Posterior cingulate gyrus (tissue), 11 donors: ENCODE data around the gene REM2.
"Not testable (repeated sequence)": the region's sequence is repeated elsewhere in the genome, so short reads cannot be mapped to it uniquely, and the experiment has no call there.

Experiments used
- DNase-seq, 10 donors: peaks; one replicate each; pipeline versions ENCODE4 v3.0.0 to v3.0.0-alpha.2; 2020 to 2021; ENCODE audit warnings: mixed read lengths in 3 of 10
- intact Hi-C: fragments of 100-400 bp; cut with DNase I; formaldehyde crosslinking; loops from one replicate; pipeline ENCODE4 v1.15.1; 2023

REM2 gene

GRCh38 chr14:22888662-22889061, 5.6 kb downstream of the REM2 start:
- intact Hi-C loops, result no loop called here
- DNase-seq, result peak in 2 of 10 donors; percentile 4 to 18

GRCh38 chr14:22890416-22890815, 7.4 kb downstream of the REM2 start:
- intact Hi-C loops, result no loop called here
- no peak for DNase-seq

GRCh38 chr14:22892488-22892887, 9.5 kb downstream of the REM2 start:
- DNase-seq, result peak in 2 of 10 donors; percentile 26 to 40
- intact Hi-C loops, result no loop called here

- DNase-seq, result peak in 1 of 10 donors; percentile 16
- intact Hi-C loops, result no loop called here
Measured at GRCh38 chr14:22893706-22894105, 10.7 kb downstream of the REM2 start.

- no peak for DNase-seq
- intact Hi-C loops, result no loop called here
Measured at GRCh38 chr14:22895402-22895801, 12.4 kb downstream of the REM2 start.

GRCh38 chr14:22896356-22896755, 13.3 kb downstream of the REM2 start:
- no peak for DNase-seq
- intact Hi-C loops, result no loop called here

- intact Hi-C loops, result no loop called here
- DNase-seq, result no peak
Measured at GRCh38 chr14:22896760-22897159, 13.7 kb downstream of the REM2 start.

- DNase-seq, result no peak
- intact Hi-C loops, result no loop called here
Measured at GRCh38 chr14:22897357-22897756, 14.3 kb downstream of the REM2 start.

GRCh38 chr14:22898302-22899090, 15.5 kb downstream of the REM2 start:
- intact Hi-C loops, result no loop called here
- DNase-seq, result peak in 1 of 10 donors; percentile 50

GRCh38 chr14:22900081-22900799, 17.2 kb downstream of the REM2 start:
- DNase-seq, result peak in 1 of 10 donors; percentile 20

GRCh38 chr14:22901799-22902198, 18.8 kb downstream of the REM2 start:
- intact Hi-C loops, result no loop called here

More at GRCh38 chr14:22900081-22900799, 17.2 kb downstream of the REM2 start:
- intact Hi-C loops, result no loop called here

GRCh38 chr14:22903742-22904087, 20.7 kb downstream of the REM2 start:
- DNase-seq, result no peak
- intact Hi-C loops, result no loop called here

More at GRCh38 chr14:22901799-22902198, 18.8 kb downstream of the REM2 start:
- DNase-seq, result peak in 1 of 10 donors; percentile 51

- no peak for DNase-seq
- intact Hi-C loops, result no loop called here
Measured at GRCh38 chr14:22905627-22906026, 22.6 kb downstream of the REM2 start.

GRCh38 chr14:22906073-22906472, 23.1 kb downstream of the REM2 start:
- intact Hi-C loops, result no loop called here
- no peak for DNase-seq

GRCh38 chr14:22907429-22907828, 24.4 kb downstream of the REM2 start:
- DNase-seq, result no peak
- intact Hi-C loops, result no loop called here

- intact Hi-C loops, result no loop called here
- no peak for DNase-seq
Measured at GRCh38 chr14:22908601-22909000, 25.6 kb downstream of the REM2 start.

GRCh38 chr14:22910916-22911315, 27.9 kb downstream of the REM2 start:
- DNase-seq, result no peak
- intact Hi-C loops, result no loop called here

GRCh38 chr14:22914836-22915235, 31.8 kb downstream of the REM2 start:
- DNase-seq, intact Hi-C loops: not testable (repeated sequence)

GRCh38 chr14:22915886-22916521, 33.0 kb downstream of the REM2 start:
- intact Hi-C loops, result no loop called here

GRCh38 chr14:22918804-22919600, 36.0 kb downstream of the REM2 start, which contains the start of gene RBM23:
TSS of gene RBM23 (minus strand) at chr14:22919149.
- intact Hi-C loops, result no loop called here
- peak; percentile 94 to 99 (median 98) for DNase-seq

More at GRCh38 chr14:22915886-22916521, 33.0 kb downstream of the REM2 start:
- DNase-seq, result no peak

GRCh38 chr14:22919601-22919921, 36.5 kb downstream of the REM2 start:
- peak in 1 of 10 donors; percentile 85 for DNase-seq
- intact Hi-C loops, result no loop called here
